CD4-positive, alpha-beta T cell treated with Interleukin-12 subunit alpha and Interleukin-12 subunit beta, for 1 hour (primary cell): ENCODE measurements around the gene APBB3.
A peak's percentile ranks its signal among the peaks of the same experiment; 100 is the strongest.

Source experiments
- DNase-seq: peaks from one replicate; pipeline ENCODE4 v3.0.0-alpha.2; 2020

Gene APBB3

DNA sequence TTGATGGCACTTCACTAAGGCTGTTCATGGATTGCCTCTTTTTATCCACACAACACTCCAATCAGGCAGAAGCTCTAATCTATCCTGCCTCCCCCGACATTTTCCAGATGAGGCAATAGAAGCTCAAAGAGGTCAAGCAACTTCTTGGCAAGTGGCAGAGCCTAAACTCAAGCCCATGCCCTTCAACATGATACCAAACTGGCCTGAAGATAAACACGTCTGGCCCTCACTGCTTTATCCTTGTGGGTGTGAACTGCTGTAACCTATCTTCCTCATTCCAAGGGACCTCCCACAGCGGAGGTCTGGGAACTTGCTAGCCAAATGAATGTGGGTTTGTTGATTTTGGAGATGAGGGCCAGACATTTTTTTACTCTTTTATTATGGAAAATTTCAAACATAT lies 9.8 kb upstream of the APBB3 start:
- DNase-seq, result no peak

DNA sequence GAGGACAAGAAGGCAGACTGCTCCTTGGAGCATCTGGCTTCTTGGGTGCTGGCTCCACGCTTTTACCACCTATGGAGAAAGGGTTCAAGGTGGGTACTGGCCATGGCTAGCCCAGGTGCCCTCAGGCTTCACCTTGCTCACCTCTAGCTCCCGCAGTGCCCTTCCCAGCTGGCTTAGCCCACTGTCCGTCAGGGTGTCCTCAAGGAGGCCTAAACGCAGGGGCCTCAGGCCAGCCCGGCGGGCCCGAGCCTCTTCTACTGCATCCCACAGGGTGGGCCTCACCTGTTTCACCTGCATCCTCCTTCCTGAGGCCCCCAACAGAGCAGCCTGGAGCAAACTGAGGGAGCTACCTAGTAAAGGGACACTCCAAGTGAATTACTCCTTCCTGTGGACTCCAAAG lies 9.3 kb upstream of the APBB3 start:
- no peak for DNase-seq

DNA sequence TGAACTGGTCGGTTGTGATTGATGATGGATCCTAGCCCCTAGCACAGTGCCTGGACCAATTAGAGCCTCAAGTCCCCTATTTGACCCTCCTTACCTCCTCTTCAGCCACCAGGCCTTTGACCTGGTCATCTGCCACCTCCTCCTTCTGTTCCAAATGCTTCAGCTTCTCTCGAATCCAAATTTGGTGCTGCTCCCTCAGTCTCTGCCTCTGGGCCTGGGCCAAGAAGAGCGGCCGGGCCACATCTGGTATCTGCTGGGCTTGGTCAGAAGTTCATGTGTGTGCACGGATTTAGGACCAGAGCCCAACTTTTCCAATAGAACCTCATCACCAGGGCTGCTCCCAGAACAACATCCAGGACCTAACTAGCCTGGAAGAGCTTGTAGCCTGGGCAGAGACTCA lies 6.7 kb upstream of the APBB3 start:
- DNase-seq, result no peak

DNA sequence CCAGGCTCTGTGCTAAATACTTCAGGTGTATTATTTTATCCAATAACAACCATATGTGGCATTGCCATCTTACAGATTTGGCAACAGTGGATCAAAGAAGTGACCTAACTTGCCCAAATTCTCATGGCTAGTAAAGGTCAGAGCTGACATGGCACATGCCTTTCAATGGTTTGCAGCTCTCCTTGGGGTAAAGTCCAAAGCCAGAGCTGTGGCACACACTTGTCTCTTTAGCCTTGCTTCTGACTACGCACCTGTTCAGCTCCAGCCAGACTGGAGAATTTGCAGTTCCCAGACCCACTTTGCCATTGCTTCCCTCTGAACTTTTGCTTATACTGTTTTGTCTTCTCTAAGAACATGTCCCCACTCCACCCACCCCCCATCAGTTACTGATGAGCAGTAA lies 6.1 kb upstream of the APBB3 start:
- DNase-seq, result no peak

DNA sequence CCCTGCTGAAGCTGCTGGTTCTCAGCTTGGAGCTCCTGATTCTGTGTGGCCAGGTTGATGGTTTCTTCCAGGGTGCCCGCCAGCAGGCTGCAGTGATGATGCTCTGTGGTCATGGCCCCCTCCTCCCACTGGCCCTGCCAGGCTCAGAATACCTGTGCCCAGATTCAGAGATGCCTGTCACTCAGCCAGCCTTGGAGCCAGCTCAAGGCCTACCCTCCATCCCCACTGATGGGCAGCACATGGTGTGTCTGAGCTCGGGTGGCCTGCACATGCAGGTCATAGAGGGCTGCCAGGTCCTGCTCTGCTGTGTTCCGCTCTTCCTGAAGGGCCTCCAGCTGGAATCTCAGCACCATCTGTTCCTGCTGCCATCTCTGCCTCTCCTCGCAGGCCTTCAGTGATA lies 5.7 kb upstream of the APBB3 start:
- DNase-seq, result no peak

GRCh38 chr5:140569197-140569596 lies 4.8 kb upstream of the APBB3 start:
- peak; percentile 29 for DNase-seq

GRCh38 chr5:140568443-140569063 lies 4.2 kb upstream of the APBB3 start:
- DNase-seq, result no peak

DNA sequence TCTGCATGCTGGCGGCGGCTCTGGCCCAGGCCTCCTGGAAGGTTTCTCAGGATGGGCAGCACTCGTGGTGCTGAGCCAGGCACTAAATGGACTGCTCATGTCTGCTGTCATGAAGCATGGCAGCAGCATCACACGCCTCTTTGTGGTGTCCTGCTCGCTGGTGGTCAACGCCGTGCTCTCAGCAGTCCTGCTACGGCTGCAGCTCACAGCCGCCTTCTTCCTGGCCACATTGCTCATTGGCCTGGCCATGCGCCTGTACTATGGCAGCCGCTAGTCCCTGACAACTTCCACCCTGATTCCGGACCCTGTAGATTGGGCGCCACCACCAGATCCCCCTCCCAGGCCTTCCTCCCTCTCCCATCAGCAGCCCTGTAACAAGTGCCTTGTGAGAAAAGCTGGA lies 3.5 kb upstream of the APBB3 start:
- no peak for DNase-seq

DNA sequence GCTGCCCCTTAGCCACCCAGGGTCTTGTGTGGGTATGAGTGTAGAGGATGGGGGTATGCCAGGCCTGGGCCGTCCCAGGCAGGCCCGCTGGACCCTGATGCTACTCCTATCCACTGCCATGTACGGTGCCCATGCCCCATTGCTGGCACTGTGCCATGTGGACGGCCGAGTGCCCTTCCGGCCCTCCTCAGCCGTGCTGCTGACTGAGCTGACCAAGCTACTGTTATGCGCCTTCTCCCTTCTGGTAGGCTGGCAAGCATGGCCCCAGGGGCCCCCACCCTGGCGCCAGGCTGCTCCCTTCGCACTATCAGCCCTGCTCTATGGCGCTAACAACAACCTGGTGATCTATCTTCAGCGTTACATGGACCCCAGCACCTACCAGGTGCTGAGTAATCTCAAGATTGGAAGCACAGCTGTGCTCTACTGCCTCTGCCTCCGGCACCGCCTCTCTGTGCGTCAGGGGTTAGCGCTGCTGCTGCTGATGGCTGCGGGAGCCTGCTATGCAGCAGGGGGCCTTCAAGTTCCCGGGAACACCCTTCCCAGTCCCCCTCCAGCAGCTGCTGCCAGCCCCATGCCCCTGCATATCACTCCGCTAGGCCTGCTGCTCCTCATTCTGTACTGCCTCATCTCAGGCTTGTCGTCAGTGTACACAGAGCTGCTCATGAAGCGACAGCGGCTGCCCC lies 2.9 kb upstream of the APBB3 start:
- no peak for DNase-seq

GRCh38 chr5:140566665-140567064 lies 2.3 kb upstream of the APBB3 start:
- no peak for DNase-seq

DNA sequence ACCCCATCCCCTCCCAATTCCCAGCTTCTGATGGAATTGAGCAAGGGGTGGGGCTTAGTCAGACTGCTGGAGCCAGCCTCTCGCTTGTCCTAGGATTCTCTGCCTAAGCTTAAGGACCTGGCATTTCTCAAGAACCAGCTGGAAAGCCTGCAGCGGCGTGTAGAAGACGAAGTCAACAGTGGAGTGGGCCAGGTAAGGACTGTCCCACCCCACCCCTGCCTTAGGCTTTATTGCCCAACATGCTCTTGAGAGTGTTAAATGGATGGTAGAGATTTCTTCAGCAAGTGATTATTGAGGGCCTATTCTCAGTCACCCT lies 1.3 kb upstream of the APBB3 start:
- DNase-seq, result no peak

DNA sequence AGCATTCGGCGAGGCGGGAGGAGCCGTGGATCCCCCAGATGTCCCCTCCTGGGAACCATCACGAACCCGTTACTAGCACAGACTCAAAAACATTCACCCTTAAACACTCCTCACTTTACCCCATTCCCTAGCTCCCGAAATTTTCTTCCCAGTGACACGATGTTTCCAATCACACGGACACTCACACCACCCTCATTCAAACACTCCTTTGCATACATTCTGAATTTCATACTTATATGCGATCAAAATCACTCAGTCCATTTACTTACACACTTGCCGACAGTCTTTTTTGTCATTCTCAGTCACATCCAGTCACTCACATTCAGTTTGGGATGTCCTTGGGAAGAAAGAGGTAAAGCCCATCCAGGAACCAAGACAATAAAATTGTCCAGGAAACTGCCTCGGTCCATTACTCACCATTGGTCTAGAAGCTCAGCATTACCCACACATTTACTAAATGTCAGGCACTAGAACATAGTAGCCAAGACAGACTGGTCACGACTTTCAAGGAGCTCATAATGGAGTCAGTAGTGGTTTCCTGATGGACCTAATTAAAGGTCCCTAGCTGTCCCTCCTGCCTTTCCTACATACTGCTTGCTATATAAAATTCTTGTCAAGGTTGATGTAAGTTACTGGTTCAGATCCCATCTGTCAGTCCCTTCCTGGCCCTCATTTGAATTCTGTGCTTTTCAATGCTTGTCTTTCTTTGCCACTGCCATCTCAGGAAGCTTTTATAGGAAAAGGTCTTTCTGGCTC lies 804 bp upstream of the APBB3 start:
- DNase-seq, result no peak

- no peak for DNase-seq
Observed at GRCh38 chr5:140563596-140563995, 802 bp downstream of the APBB3 start.

DNA sequence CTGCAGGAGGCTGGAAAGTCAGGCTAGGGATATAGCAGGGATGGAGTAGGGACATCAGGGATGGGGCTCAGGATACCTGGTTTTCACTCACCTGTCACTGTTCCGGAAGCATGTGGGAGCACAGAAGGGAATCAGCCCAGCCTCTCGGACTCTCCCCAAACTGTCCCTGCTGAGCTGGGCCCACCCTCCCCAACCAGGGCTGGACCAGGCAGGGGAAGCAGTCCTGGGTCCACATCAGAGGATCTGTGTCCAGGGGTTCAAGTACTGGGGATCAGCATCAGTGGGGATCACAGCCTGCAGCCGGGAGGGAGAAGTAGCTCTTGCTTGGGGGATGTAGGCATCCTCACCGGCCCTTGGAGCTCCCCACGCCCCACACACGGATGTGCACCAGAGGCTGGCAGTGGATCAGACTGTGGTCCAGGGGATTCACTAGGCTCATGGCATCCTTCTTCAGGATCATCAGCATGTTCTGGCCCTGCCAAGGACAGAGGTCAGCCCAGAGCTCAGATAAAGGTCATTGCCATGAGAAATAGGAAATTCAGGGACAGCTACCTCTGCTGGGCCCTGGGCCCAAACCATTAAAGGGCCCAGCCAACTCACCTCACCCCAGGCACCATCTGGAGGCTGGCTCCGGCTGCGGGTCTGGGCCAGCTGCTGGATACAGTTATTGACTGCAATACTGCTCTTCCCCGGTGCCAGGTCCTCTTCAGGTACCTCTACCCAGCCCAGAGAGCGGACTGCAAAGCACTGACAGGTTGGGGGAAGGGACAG lies 2.5 kb downstream of the APBB3 start:
- no peak for DNase-seq

- no peak for DNase-seq
Observed at GRCh38 chr5:140560227-140560626, 4.2 kb downstream of the APBB3 start.

- no peak for DNase-seq
Observed at GRCh38 chr5:140558542-140558941, 5.9 kb downstream of the APBB3 start.

DNA sequence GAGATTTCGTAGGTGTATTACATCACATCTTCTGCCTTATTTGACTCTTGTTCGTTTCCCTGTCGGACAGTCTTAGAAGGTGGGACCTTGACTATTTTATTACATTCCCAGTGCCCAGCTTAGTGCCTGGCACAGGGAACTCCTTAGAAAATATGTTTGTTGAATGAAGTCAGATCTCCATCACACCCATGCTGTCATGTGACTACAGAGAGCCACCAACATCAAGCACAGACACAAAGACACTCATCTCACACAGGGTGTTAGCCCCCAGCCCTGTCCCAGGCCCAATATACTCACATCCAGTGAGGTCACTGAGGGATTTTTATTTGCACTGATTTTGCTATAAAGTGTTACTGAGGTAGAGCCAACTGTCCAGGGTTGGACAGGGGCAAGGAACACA lies 6.4 kb downstream of the APBB3 start:
- no peak for DNase-seq

- DNase-seq, result peak; percentile 86
Observed at GRCh38 chr5:140557136-140557805, 7.1 kb downstream of the APBB3 start, which contains the start of gene SRA1. Gene SRA1 (minus strand): TSS chr5:140557473. CDS start chr5:140557452, 21 bp downstream.

DNA sequence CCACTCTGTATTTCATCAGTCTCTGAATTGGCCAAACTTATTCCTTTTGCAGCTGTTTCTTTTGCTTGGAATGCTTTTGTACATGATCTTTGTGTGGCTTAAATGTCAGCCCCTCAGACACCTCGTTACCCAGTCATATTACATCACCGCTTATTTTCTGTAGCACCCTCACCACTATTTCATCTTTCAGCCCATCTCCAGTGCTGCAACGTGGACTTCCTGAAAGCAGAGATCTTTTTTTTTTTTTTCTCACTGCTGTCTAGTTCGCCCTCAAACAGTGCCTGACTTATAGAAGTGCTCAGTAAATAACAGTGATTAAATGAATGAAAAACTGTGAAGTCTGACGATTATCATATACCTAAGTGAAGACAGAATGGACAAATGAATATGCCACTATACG lies 8.0 kb downstream of the APBB3 start:
- no peak for DNase-seq

DNA sequence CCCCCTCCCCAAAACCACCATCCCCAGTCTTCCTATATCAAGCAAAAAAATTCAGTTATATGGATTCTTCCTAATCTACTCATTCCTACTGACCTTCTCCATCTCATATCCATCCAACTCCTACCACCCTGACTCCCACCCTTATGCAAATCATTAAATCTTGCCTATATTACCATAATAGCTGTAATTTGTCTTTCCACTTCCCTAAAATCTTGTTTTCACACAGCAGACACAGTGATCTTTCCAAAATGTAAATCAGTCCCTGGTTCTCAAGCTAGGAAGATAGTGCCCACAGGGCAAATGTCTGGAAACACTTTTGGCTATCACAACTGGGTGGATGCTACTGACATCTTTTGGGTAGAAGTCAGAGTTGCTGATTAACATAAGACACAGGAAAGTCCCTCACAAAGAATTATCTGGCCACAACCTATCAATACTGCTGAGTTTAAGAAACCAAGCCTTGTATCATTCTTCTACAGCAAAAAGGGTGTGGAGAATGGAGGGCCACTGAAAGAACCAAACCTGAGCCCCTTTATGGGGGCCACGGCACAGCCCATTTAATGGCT lies 8.6 kb downstream of the APBB3 start:
- no peak for DNase-seq

- DNase-seq, result no peak
Observed at GRCh38 chr5:140554454-140554853, 9.9 kb downstream of the APBB3 start.

DNA sequence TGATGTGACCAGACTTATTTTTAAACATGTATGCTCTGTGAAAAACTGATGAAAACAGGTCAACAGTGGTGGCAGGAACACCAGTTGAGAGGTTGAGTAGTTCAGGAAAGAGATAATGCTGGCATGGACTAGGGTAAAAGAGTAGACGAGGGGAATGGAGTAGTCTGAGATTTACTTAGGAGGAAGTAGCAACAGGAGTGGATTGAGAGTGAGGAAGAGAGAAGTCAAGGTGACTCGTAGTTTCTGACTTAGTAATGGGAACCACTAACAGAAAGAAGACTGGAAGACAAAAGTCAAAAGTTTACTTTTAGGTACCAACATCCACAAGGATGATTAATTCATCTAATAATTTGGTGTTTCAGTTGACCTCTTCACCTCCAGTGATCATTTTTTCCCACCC lies 10.7 kb downstream of the APBB3 start:
- no peak for DNase-seq

DNA sequence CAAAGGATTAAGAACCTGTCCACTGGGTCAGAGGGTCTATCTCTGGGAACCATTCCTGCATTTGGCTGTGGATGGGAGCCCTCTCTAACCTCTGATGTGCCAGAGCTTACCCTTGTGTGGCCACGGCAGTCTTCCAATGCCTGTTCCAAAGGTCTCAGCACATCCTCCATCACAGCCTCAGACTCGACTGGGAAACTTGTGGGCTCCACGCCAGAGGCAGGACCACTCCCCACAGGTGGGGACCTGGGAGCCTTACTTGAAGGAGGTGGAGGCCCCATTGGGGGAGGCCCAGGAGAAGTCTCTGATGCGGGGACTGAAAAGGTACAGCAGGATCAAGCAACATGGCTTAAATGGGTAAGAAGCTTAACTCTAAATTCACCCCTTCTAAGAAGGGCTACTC lies 12.5 kb downstream of the APBB3 start:
- no peak for DNase-seq
